Transverse colon (tissue), 4 donors: ENCODE results near the gene SCTR. TPM values are rescaled to one million over a fixed set of nuclear protein-coding genes. Genes with fewer than 3 reads are reported as not detected.

Experiments
- DNase-seq: peaks from one replicate; pipeline ENCODE4 v3.0.0-alpha.2; 2019
- H3K27ac ChIP-seq, 4 donors: fragments of 200-600 bp; sonication (generic); 2 replicates each; pipeline ENCODE4 v1.5.1; 2016 to 2018; ENCODE audit warnings: inconsistent platforms in 4 of 4
- H3K27me3 ChIP-seq: fragments of 200-600 bp; sonication (generic); 2 replicates; pipeline ENCODE4 v1.5.1; 2017; ENCODE audit warnings: inconsistent platforms
- H3K36me3 ChIP-seq, 4 donors: fragments of 200-600 bp; sonication (generic); 2 replicates each; pipeline ENCODE4 v1.5.1; 2017 to 2019; ENCODE audit warnings: inconsistent platforms in 4 of 4
- H3K4me1 ChIP-seq, 4 donors: fragments of 200-600 bp; sonication (generic); 2 replicates each; pipeline ENCODE4 v1.5.1; 2017 to 2020; ENCODE audit warnings: inconsistent platforms in 4 of 4
- H3K4me3 ChIP-seq, 4 donors: fragments of 200-600 bp; sonication (generic); 1 replicate in 1 of 4; 2 replicates in 3 of 4; pipeline versions ENCODE4 v1.5.1 to v1.6.1; 2017 to 2019; ENCODE audit warnings: inconsistent platforms in 4 of 4
- H3K9me3 ChIP-seq, 2 donors: fragments of 200-600 bp; sonication (generic); 2 replicates each; pipeline ENCODE4 v1.5.1; 2017 to 2019; ENCODE audit warnings: inconsistent platforms in 2 of 2
- EP300 ChIP-seq: sonication (generic); formaldehyde crosslinking; IDR thresholded peaks from one replicate; pipeline ENCODE4 v1.6.1; 2017; ENCODE audit warnings: antibody characterized with exemption, low read depth
- POLR2A ChIP-seq: fragments of 450-650 bp; IDR thresholded peaks from one replicate; pipeline ENCODE4 v1.6.1; 2016; ENCODE audit warnings: antibody characterized with exemption, mild to moderate bottlenecking, moderate library complexity
- POLR2AphosphoS5 ChIP-seq, 3 donors: sonication (generic); formaldehyde crosslinking; IDR thresholded peaks; one replicate each; pipeline ENCODE4 v1.6.1; 2016; ENCODE audit warnings: antibody characterized with exemption in 3 of 3
- WGBS, 2 donors: methylation state at CpG; one replicate each; pipeline ENCODE4 v1.1.5; 2018; ENCODE audit warnings: low coverage in 1 of 2; 5-methylcytosine and 5-hydroxymethylcytosine counted together
- in situ Hi-C, 4 donors: fragments of 200-750 bp; cut with MboI; loops; one replicate each; pipeline versions ENCODE4 v1.15.0 to v1.15.1; 2017; ENCODE audit warnings: low sequenced_read_pairs in 3 of 4, low pct_ligation_motif_present in 1 of 4, low pct_unique_long_range_greater_than_20kb in 1 of 4
- intact Hi-C: fragments of 100-400 bp; cut with DNase I; formaldehyde crosslinking; loops from one replicate; pipeline ENCODE4 v1.15.1; 2023; ENCODE audit warnings: low total_unique reads
- total RNA-seq, 4 donors: library from RNA; depleted of rRNA; stranded (reverse); fragments of >200 nt; gene quantifications; one replicate each; pipeline ENCODE4 v1.1.0, GENCODE V29; 2016
- TF ChIP-seq, protein P1 (sequence below), 5 experiments: fragments of 200-600 bp in 3 of 5; fragments of 450-650 bp in 2 of 5; sonication (generic) in 3 of 5; IDR thresholded peaks; 1 replicate in 2 of 5; 2 replicates in 3 of 5; pipeline ENCODE4 v1.5.1; 2016 to 2017; ENCODE audit warnings: antibody characterized with exemption in 5 of 5, inconsistent platforms in 3 of 5, mild to moderate bottlenecking in 2 of 5, moderate library complexity in 1 of 5

The SCTR gene
- total RNA-seq, 4 donors from 2014 or later: not detected

GRCh38 chr2:119480184-119480583 is 44.1 kb downstream of the SCTR start:
- TF ChIP-seq EP300 (no peak), POLR2A (no peak), POLR2AphosphoS5 (IDR thresholded peaks at IDR 0.05) (no peak)
- TF ChIP-seq, protein P1, sequence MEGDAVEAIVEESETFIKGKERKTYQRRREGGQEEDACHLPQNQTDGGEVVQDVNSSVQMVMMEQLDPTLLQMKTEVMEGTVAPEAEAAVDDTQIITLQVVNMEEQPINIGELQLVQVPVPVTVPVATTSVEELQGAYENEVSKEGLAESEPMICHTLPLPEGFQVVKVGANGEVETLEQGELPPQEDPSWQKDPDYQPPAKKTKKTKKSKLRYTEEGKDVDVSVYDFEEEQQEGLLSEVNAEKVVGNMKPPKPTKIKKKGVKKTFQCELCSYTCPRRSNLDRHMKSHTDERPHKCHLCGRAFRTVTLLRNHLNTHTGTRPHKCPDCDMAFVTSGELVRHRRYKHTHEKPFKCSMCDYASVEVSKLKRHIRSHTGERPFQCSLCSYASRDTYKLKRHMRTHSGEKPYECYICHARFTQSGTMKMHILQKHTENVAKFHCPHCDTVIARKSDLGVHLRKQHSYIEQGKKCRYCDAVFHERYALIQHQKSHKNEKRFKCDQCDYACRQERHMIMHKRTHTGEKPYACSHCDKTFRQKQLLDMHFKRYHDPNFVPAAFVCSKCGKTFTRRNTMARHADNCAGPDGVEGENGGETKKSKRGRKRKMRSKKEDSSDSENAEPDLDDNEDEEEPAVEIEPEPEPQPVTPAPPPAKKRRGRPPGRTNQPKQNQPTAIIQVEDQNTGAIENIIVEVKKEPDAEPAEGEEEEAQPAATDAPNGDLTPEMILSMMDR (IDR thresholded peaks at IDR 0.05): no peak
- Histone ChIP-seq H3K27me3 (peaks cover 6% of the 10 kb centered on the region), H3K4me1 (peaks cover 0 to 4% (median 1%) of the 10 kb centered on the region in 4 donors), H3K4me3 (no peak overlapping the region), H3K36me3 (no peaks in the 10 kb centered on the region), H3K9me3 (no peaks in the 10 kb centered on the region), H3K27ac (no peak overlapping the region)
- in situ Hi-C loops: loop anchor here in 1 of 4 donors (25.0 kb wide), 1 partner anchor 593 kb away; no protein-coding TSS in a partner anchor
- WGBS, 2 donors: 87 to 93% methylated on average over 2 to 5 of the region's 5 CpGs
- intact Hi-C loops: no loop called here
- DNase-seq: no peak

GRCh38 chr2:119478978-119479295 is 45.3 kb downstream of the SCTR start:
- Histone ChIP-seq H3K27me3 (peaks cover 6% of the 10 kb centered on the region), H3K4me3 (no peak overlapping the region), H3K4me1 (peaks cover 0 to 4% (median 1%) of the 10 kb centered on the region in 4 donors), H3K36me3 (no peaks in the 10 kb centered on the region), H3K27ac (no peak overlapping the region), H3K9me3 (no peaks in the 10 kb centered on the region)
- TF ChIP-seq, protein P1 (IDR thresholded peaks at IDR 0.05): no peak
- TF ChIP-seq EP300 (no peak), POLR2A (no peak), POLR2AphosphoS5 (IDR thresholded peaks at IDR 0.05) (no peak)
- intact Hi-C loops: no loop called here
- in situ Hi-C loops: loop anchor here in 3 of 4 donors (5.0 to 25.0 kb wide), 3 partner anchors 67 to 592 kb away; no protein-coding TSS in a partner anchor
- DNase-seq: no peak
- 70 to 79% methylated on average over 2 to 3 of the region's 3 CpGs for WGBS, 2 donors

GRCh38 chr2:119478188-119478977 is 45.9 kb downstream of the SCTR start:
- Histone ChIP-seq H3K27me3 (peaks cover 6% of the 10 kb centered on the region), H3K27ac (no peak overlapping the region), H3K4me1 (peaks cover 0 to 4% (median 1%) of the 10 kb centered on the region in 4 donors), H3K9me3 (no peaks in the 10 kb centered on the region), H3K36me3 (no peaks in the 10 kb centered on the region), H3K4me3 (no peak overlapping the region)
- DNase-seq: no peak
- WGBS, 2 donors: 90 to 100% methylated on average over 1 to 12 of the region's 12 CpGs
- intact Hi-C loops (no loop called here), in situ Hi-C loops (loop anchor here in 3 of 4 donors (5.0 to 25.0 kb wide), 3 partner anchors 66 to 591 kb away; no protein-coding TSS in a partner anchor)
- TF ChIP-seq POLR2A (no peak), POLR2AphosphoS5 (IDR thresholded peaks at IDR 0.05) (no peak), EP300 (no peak)
- TF ChIP-seq, protein P1 (IDR thresholded peaks at IDR 0.05): no peak

GRCh38 chr2:119477113-119477505 is 47.2 kb downstream of the SCTR start:
- Histone ChIP-seq H3K4me1 (peaks cover 0 to 4% (median 3%) of the 10 kb centered on the region in 4 donors), H3K27me3 (peaks cover 6% of the 10 kb centered on the region), H3K4me3 (no peak overlapping the region), H3K9me3 (no peaks in the 10 kb centered on the region), H3K36me3 (no peaks in the 10 kb centered on the region), H3K27ac (no peak overlapping the region)
- intact Hi-C loops (no loop called here), in situ Hi-C loops (loop anchor here in 3 of 4 donors (5.0 to 25.0 kb wide), 3 partner anchors 65 to 590 kb away; no protein-coding TSS in a partner anchor)
- DNase-seq: no peak
- WGBS, 2 donors: 78 to 80% methylated on average over 1 to 9 of the region's 9 CpGs
- TF ChIP-seq EP300 (no peak), POLR2AphosphoS5 (IDR thresholded peaks at IDR 0.05) (no peak), POLR2A (no peak)
- TF ChIP-seq, protein P1 (IDR thresholded peaks at IDR 0.05): no peak
